ENCODE data around the gene PHOSPHO2.

Gene PHOSPHO2

GRCh38 chr2:169718930-169719504 lies 24.7 kb downstream of the PHOSPHO2 start:
- DNase-seq = no peak

DNA sequence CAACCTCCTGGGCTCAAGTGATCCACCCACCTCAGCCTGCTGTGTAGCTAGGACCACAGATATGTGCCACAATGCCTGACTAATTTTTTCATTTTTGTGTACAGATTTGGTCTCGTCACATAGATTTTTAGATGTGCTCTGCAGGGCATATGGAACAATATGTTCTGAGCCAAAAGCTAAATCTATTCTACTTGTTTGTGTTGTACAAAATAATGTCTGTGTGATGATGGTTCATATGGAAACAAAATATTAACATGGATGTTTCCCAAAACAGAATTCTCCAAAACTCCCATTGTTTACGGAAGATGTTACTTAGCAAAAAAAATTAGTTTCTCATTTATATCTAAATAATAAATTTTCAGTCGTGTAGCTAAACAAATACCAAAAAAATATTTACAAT lies 26.7 kb downstream of the PHOSPHO2 start:
- DNase-seq = no peak

DNA sequence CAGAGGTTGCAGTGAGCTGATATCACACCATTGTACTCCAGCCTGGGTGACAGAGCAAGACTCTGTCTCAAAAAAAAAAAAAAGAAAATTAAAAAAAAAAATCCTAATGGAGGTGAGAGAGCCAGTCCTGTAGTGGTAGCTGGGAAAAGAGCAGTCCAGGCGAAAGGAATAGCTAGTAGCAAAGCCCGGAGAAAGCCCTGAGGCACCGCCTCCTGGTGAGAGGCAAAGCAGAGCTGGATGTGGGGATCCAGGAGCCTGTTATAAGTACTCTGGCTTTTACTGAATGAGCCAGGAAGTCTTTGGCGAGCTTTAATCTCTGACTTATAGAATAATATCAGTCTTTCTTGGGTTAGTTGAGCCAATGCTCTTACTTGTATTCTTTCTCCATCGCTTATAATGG lies 32.8 kb downstream of the PHOSPHO2 start:
- no peak for DNase-seq

DNA sequence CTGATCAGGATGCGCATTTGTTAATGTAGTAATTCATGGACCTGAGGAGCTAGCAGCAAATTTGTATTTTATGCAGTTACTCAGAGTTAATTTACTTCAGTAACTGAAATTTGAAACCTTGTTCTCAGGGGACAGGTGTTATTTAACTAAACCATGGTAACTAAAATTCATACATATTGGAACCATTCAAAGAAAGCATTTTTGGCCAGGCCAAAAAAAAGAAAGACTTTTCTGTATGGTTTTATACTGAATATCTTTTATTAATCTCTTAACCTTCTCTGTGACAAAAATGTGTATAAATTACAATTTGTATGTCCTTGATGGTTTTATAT lies 35.0 kb downstream of the PHOSPHO2 start:
- no peak for DNase-seq

DNA sequence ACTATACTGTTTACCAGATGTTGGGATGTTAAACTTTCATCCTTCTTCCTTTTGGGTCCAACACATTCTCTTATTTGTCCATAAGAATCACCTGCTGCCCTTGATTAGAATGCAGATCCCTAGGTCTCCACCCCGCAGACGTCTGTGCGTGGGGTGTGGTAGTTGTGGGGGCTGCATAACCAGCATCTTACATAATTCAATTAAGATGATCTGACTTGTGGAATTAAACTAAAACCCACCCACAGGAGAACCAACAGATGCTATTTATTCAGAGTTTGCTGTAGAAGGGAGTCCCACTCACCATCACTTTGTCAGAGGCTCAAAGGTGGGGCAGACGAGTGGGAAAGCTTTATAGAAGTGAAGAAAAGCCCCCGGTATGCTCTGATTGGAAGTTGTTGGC lies 37.8 kb downstream of the PHOSPHO2 start:
- DNase-seq = no peak

- DNase-seq = no peak
Observed at GRCh38 chr2:169732583-169733358, 38.5 kb downstream of the PHOSPHO2 start.

DNA sequence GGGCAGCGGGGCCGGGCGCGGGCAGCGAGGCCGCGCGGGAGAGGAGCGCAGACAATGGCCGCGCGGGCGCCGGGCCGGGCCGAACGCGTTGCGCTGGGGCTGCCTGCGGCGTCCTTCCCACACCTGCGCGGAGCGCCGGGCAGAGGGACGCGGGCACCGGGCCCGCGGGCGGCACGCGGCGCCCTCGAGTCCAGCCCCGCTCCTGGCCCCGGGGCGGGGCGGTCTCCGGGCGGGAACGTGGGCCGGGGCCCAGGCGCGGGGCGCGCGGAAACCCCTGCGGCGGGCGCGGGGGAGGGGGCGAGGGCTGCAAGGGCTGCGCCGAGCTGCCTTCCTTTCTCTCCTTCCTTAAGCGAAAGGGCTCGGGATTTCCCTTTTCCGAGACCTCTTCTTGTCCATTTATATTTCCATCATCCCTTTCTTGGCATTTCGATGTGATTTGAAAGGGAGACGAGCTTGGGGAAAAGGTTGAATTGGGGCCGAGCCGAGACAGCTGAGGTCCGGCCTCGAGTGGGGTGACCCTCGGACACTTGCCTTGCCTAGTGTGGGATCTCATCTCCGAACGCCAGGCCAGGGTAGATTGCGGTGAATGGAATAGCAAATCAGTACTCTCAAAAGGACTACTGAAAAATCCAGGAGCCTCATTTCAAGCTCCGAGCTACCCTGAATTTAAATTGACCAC lies 40.0 kb downstream of the PHOSPHO2 start:
- DNase-seq = peak; percentile 21

DNA sequence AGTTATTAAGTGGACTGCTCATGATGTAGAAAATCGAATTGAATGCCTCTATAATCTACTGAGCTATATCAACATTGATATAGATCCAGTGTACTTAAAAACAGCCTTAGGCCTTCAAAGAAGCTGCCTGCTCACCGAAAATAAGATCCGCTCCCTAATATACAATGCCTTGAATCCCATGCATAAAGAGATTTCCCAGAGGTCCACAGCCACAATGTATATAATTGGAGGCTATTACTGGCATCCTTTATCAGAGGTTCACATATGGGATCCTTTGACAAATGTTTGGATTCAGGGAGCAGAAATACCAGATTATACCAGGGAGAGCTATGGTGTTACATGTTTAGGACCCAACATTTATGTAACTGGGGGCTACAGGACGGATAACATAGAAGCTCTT lies 41.4 kb downstream of the PHOSPHO2 start:
- DNase-seq = no peak

- DNase-seq = no peak
Observed at GRCh38 chr2:169736902-169737301, 42.6 kb downstream of the PHOSPHO2 start.

DNA sequence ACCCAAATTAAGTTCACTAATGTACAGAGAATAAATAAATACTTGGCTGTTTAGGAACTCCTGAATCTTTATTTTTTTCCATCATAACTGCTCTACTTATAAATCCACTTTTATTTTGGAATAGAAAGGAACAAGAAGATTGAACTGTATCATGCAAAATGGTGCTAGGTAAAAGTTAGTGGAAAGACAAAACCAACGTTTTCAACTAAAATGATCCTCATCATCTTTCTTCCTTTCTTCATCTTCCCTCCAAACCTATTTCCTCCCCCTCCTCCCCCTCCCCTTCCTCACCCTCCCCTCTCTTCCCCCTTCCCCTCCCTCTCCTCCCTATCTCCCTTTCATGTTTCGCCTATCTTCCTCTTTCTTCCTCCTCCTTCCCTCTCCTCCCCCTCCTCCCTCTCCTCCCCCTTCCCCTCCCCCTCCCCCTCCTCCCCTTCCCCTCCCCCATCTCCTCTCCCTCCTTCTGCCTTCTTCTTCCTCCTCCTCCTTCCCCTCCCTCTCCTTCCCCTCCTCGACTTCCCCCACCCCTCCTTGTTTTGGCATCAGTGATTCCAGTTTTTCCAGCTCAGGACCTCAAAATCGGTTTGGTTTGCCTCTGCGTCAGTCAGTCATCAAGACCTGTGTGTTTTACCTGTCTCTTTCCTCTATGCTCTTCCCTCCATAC lies 44.4 kb downstream of the PHOSPHO2 start:
- DNase-seq = no peak

DNA sequence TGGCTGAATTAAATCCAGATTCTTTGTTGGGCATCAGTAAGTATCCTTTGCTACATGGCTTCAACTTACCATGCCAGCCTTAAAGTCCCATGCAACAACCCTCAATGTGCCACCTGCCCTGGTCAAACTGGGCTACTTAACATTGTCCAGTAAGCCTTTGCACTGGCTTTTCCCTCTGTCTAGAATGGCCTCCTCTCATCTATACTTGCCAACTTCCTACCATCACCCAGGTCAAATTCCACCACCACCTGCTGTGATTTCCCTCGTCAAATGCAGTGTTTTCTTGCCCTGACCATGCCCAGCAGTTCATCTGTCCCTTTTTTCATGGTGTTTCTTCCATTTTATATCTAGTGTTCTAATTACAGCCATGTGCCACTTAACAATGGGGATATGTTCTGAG lies 45.1 kb downstream of the PHOSPHO2 start:
- DNase-seq = no peak

- DNase-seq = no peak
Observed at GRCh38 chr2:169743549-169743948, 49.3 kb downstream of the PHOSPHO2 start.

- no peak for DNase-seq
Observed at GRCh38 chr2:169746240-169746639, 52.0 kb downstream of the PHOSPHO2 start.

- no peak for DNase-seq
Observed at GRCh38 chr2:169748319-169748718, 54.0 kb downstream of the PHOSPHO2 start.
